Common myeloid progenitor, CD34-positive (primary cell): Measurements from ENCODE around the gene GSTP1.

Source experiments
- CTCF ChIA-PET: fragments of 350-600 bp; sonication (Branson Sonifier 250); formaldehyde crosslinking; loops from one replicate; lab custom pipeline; 2021; ENCODE audit warnings: antibody characterized with exemption; lab: Charles Lee
- POLR2A ChIA-PET: fragments of 350-600 bp; sonication (Branson Sonifier 250); formaldehyde crosslinking; loops from one replicate; lab custom pipeline; 2021; ENCODE audit warnings: antibody characterized with exemption; lab: Charles Lee
- DNase-seq, 3 donors: peaks; one replicate each; pipeline versions ENCODE4 v3.0.0 to v3.0.0-alpha.2; 2013
- H3K27ac ChIP-seq, 2 experiments: 1 replicate in 1 of 2; 2 replicates in 1 of 2; pipeline ENCODE4 v1.7.0; 2013; ENCODE audit warnings: inconsistent platforms in 2 of 2, low read length in 2 of 2, mild to moderate bottlenecking in 2 of 2, low read depth in 1 of 2, moderate library complexity in 1 of 2; ENCODE audit not compliant: severe bottlenecking in 2 of 2, insufficient read depth in 1 of 2, poor library complexity in 1 of 2
- H3K27me3 ChIP-seq, 5 experiments: replicated peaks in 2 of 5; 1 replicate in 3 of 5; 2 replicates in 2 of 5; pipeline versions ENCODE4 v1.6.1 to v1.7.0; 2013; ENCODE audit warnings: low read length in 4 of 5, mild to moderate bottlenecking in 2 of 5, moderate library complexity in 2 of 5, inconsistent platforms in 1 of 5; ENCODE audit not compliant: insufficient read depth in 5 of 5, control insufficient read depth in 4 of 5
- H3K36me3 ChIP-seq, 4 experiments: 1 replicate in 2 of 4; 2 replicates in 2 of 4; pipeline versions ENCODE4 v1.6.1 to v1.7.0; 2013; ENCODE audit warnings: low read length in 3 of 4, control low read depth in 1 of 4, mild to moderate bottlenecking in 1 of 4; ENCODE audit not compliant: control insufficient read depth in 4 of 4, insufficient read depth in 4 of 4
- H3K4me1 ChIP-seq, 4 experiments: 1 replicate in 3 of 4; 2 replicates in 1 of 4; pipeline versions ENCODE4 v1.6.1 to v1.7.1; 2013; ENCODE audit warnings: low read length in 3 of 4, mild to moderate bottlenecking in 3 of 4, control low read depth in 1 of 4, inconsistent platforms in 1 of 4, moderate library complexity in 1 of 4; ENCODE audit not compliant: control insufficient read depth in 4 of 4, insufficient read depth in 4 of 4; ENCODE audit errors: control extremely low read depth in 1 of 4
- H3K4me3 ChIP-seq, 7 experiments: 1 replicate in 4 of 7; 2 replicates in 3 of 7; pipeline versions ENCODE4 v1.5.1 to v1.7.0; 2013; ENCODE audit warnings: mild to moderate bottlenecking in 7 of 7, low read length in 6 of 7, moderate library complexity in 6 of 7, inconsistent platforms in 2 of 7, low read depth in 2 of 7, control low read depth in 1 of 7; ENCODE audit not compliant: insufficient read depth in 4 of 7, control insufficient read depth in 1 of 7; ENCODE audit errors: extremely low read depth in 1 of 7
- H3K9me3 ChIP-seq, 5 experiments: 1 replicate in 4 of 5; 2 replicates in 1 of 5; pipeline versions ENCODE4 v1.6.1 to v1.7.1; 2013; ENCODE audit warnings: low read length in 4 of 5, mild to moderate bottlenecking in 2 of 5, inconsistent platforms in 1 of 5, low read depth in 1 of 5, moderate library complexity in 1 of 5; ENCODE audit not compliant: control insufficient read depth in 4 of 5, insufficient read depth in 2 of 5; ENCODE audit errors: control extremely low read depth in 1 of 5
- WGBS: methylation state at CpG from one replicate; pipeline ENCODE4 v1.1.5; 2013; ENCODE audit not compliant: insufficient coverage; 5-methylcytosine and 5-hydroxymethylcytosine counted together

Gene GSTP1

GRCh38 chr11:67628710-67629385 is 45.2 kb downstream of the GSTP1 start:
- Histone ChIP-seq H3K27ac (no peak overlapping the region), H3K4me3 (peak overlapping the region in 4 of 7 experiments; percentile 70 to 74 (median 73)), H3K27me3 (no peaks in the 10 kb centered on the region), H3K4me1 (peaks cover 0 to 40% (median 36%) of the 10 kb centered on the region in 4 experiments), H3K9me3 (no peaks in the 10 kb centered on the region), H3K36me3 (peaks cover 0 to 13% (median 1%) of the 10 kb centered on the region in 4 experiments)
- DNase-seq: no peak
- 75% methylated on average over 25 of the region's 25 CpGs for WGBS
- CTCF ChIA-PET: interaction anchor here (0.7 to 16.8 kb wide), 12 partner anchors 12 to 76 kb away, joined by 4 to 169 read pairs (median 6); partner anchors contain the start of gene ACY3
- POLR2A ChIA-PET: interaction anchor here (1.4 kb wide), 1 partner anchor 18 kb away, joined by 3 read pairs; no protein-coding TSS in a partner anchor

GRCh38 chr11:67629386-67630227 is 46.0 kb downstream of the GSTP1 start, which contains the start of gene NUDT8:
Gene NUDT8, minus strand, starts transcription at chr11:67629937. Its CDS starts 26 bp downstream, at chr11:67629911.
- DNase-seq: peak; percentile 84 to 92 (median 90)
- Histone ChIP-seq H3K27me3 (no peaks in the 10 kb centered on the region), H3K27ac (peak within 1 kb of the TSS in 1 of 2 experiments; percentile 79), H3K36me3 (peaks cover 0 to 13% (median 1%) of the 10 kb centered on the region in 4 experiments), H3K4me3 (peak within 1 kb of the TSS; percentile 59 to 78 (median 73)), H3K9me3 (no peaks in the 10 kb centered on the region), H3K4me1 (peaks cover 0 to 40% (median 36%) of the 10 kb centered on the region in 4 experiments)
- WGBS: under 1% methylated on average over 83 of the region's 102 CpGs
- ChIA-PET CTCF (interaction anchor here (0.7 to 16.8 kb wide), 13 partner anchors 9 to 75 kb away, joined by 3 to 169 read pairs (median 5); partner anchors contain the start of gene ACY3), POLR2A (interaction anchor here (0.7 to 1.6 kb wide), 3 partner anchors 17 to 23 kb away, joined by 3 to 5 read pairs (median 3); partner anchors contain the start of gene ACY3)

GRCh38 chr11:67630228-67630942 is 46.8 kb downstream of the GSTP1 start:
- Histone ChIP-seq H3K4me3 (peak overlapping the region; percentile 59 to 78 (median 73)), H3K4me1 (peaks cover 0 to 40% (median 36%) of the 10 kb centered on the region in 4 experiments), H3K27ac (peak overlapping the region in 1 of 2 experiments; percentile 79), H3K27me3 (no peaks in the 10 kb centered on the region), H3K36me3 (peaks cover 0 to 13% (median 1%) of the 10 kb centered on the region in 4 experiments), H3K9me3 (no peaks in the 10 kb centered on the region)
- DNase-seq: peak; percentile 95 to 98 (median 98)
- under 1% methylated on average over 59 of the region's 70 CpGs for WGBS
- CTCF ChIA-PET: interaction anchor here (0.7 to 16.8 kb wide), 12 partner anchors 8 to 48 kb away, joined by 3 to 169 read pairs (median 6); partner anchors contain the start of genes ACY3 and GSTP1
- POLR2A ChIA-PET: interaction anchor here (0.7 to 1.6 kb wide), 3 partner anchors 16 to 22 kb away, joined by 3 to 5 read pairs (median 3); partner anchors contain the start of gene ACY3

- Histone ChIP-seq H3K27ac (peak overlapping the region in 1 of 2 experiments; percentile 79), H3K4me3 (peak overlapping the region; percentile 59 to 78 (median 73)), H3K27me3 (no peaks in the 10 kb centered on the region), H3K4me1 (peaks cover 0 to 40% (median 36%) of the 10 kb centered on the region in 4 experiments), H3K36me3 (peaks cover 0 to 13% (median 1%) of the 10 kb centered on the region in 4 experiments), H3K9me3 (no peaks in the 10 kb centered on the region)
- ChIA-PET POLR2A (interaction anchor here (1.6 kb wide), 1 partner anchor 20 kb away, joined by 5 read pairs; the partner anchor contains the start of gene ACY3), CTCF (interaction anchor here (1.0 to 16.8 kb wide), 8 partner anchors 10 to 48 kb away, joined by 3 to 169 read pairs (median 8); partner anchors contain the start of genes ACY3 and GSTP1)
- DNase-seq: no peak
- 71% methylated on average over 12 of the region's 16 CpGs for WGBS
These were observed 47.3 kb downstream of the GSTP1 start for GRCh38 chr11:67630943-67631331.

GRCh38 chr11:67631411-67631810 is 47.8 kb downstream of the GSTP1 start:
- DNase-seq: no peak
- peak overlapping the region in 1 of 7 experiments; percentile 73 for H3K4me3 ChIP-seq
- CTCF ChIA-PET: interaction anchor here (1.0 to 16.8 kb wide), 7 partner anchors 10 to 70 kb away, joined by 3 to 169 read pairs (median 8); partner anchors contain the start of genes ACY3 and GSTP1
- no peak overlapping the region for H3K27ac ChIP-seq
- no peaks in the 10 kb centered on the region for H3K9me3 ChIP-seq
- POLR2A ChIA-PET: no interaction called here
- 78% methylated on average over 6 of the region's 7 CpGs for WGBS
- peaks cover 0 to 13% (median 1%) of the 10 kb centered on the region in 4 experiments for H3K36me3 ChIP-seq
- peaks cover 0 to 40% (median 36%) of the 10 kb centered on the region in 4 experiments for H3K4me1 ChIP-seq
- H3K27me3 ChIP-seq: no peaks in the 10 kb centered on the region

GRCh38 chr11:67631853-67632174 is 48.2 kb downstream of the GSTP1 start:
- POLR2A ChIA-PET: no interaction called here
- Histone ChIP-seq H3K36me3 (peaks cover 0 to 12% (median 1%) of the 10 kb centered on the region in 4 experiments), H3K9me3 (no peaks in the 10 kb centered on the region), H3K4me3 (no peak overlapping the region), H3K4me1 (peaks cover 0 to 40% (median 36%) of the 10 kb centered on the region in 4 experiments), H3K27ac (no peak overlapping the region), H3K27me3 (no peaks in the 10 kb centered on the region)
- CTCF ChIA-PET: interaction anchor here (1.0 to 16.8 kb wide), 8 partner anchors 9 to 70 kb away, joined by 3 to 169 read pairs (median 8); partner anchors contain the start of genes ACY3 and GSTP1
- 91% methylated on average over 2 of the region's 2 CpGs for WGBS
- no peak for DNase-seq
